ENCODE measurements around the gene KLHL29. TPM values are rescaled to one million over a fixed set of nuclear protein-coding genes. Genes with fewer than 3 reads are reported as not detected.

KLHL29 gene
- total RNA-seq, 1 experiment from 2014 or later = 16.7 TPM

- ChIA-PET RAD21 (ENCODE audit: low non-redundant PET in 1 of 2, low total read pairs in 2 of 2, uncharacterized antibody in 2 of 2, unreplicated experiment in 2 of 2) (no interaction called here), CTCF (no interaction called here)
Observed at GRCh38 chr2:23655934-23656596, 271.1 kb downstream of the KLHL29 start.

More at GRCh38 chr2:23655934-23656596, 271.1 kb downstream of the KLHL29 start:
- Histone ChIP-seq H3K27me3 (ENCODE audit: insufficient read depth, low read length) (no peaks in the 10 kb centered on the region), H3K9me3 (ENCODE audit: control insufficient read depth in 1 of 2, insufficient read depth in 1 of 2, low read depth in 1 of 2, low read length in 2 of 2) (no peaks in the 10 kb centered on the region), H2AFZ (ENCODE audit: low read depth, low read length, poor library complexity, severe bottlenecking) (no peak overlapping the region), H3K9ac (ENCODE audit: low read length) (no peak overlapping the region), H3K36me3 (ENCODE audit: control insufficient read depth in 1 of 2, insufficient read depth in 2 of 2, low read length in 2 of 2) (no peaks in the 10 kb centered on the region), H3K4me1 (ENCODE audit: control insufficient read depth in 1 of 2, insufficient read depth in 2 of 2, low read length in 2 of 2) (peaks cover 0 to 4% of the 10 kb centered on the region in 2 experiments; a peak in 1 of 4 replicates), H3K9me2 (ENCODE audit: insufficient read depth) (no peaks in the 10 kb centered on the region), H3K4me3 (replicated peaks in 1 of 2; ENCODE audit: low read depth in 1 of 2, low read length in 2 of 2) (no peak overlapping the region), H3K4me2 (ENCODE audit: low read length) (no peak overlapping the region), H4K20me1 (ENCODE audit: insufficient read depth) (no peaks in the 10 kb centered on the region), H3K27ac (ENCODE audit: low read depth, low read length) (no peak overlapping the region), H3K79me2 (ENCODE audit: insufficient read depth, low read length) (no peaks in the 10 kb centered on the region)
- TF ChIP-seq MAX (IDR thresholded peaks at IDR 0.05) (no peak), SIN3A (IDR thresholded peaks at IDR 0.05; ENCODE audit: low read depth) (no peak), ELF1 (IDR thresholded peaks at IDR 0.05; ENCODE audit: borderline replicate concordance, low read depth) (no peak), SRF (IDR thresholded peaks at IDR 0.05; ENCODE audit: low read depth) (no peak), EZH2phosphoT487 (IDR thresholded peaks at IDR 0.05; ENCODE audit: borderline replicate concordance) (no peak), POLR2AphosphoS5 (IDR thresholded peaks at IDR 0.05; ENCODE audit: low read depth, low read length) (no peak), CTCF (IDR thresholded peaks at IDR 0.05 in 2 of 3, conservative IDR thresholded peaks at IDR 0.05 in 1 of 3; ENCODE audit: borderline replicate concordance in 1 of 3, insufficient read depth in 1 of 3, low read depth in 2 of 3, low read length in 2 of 3) (no peak), POLR2A (IDR thresholded peaks at IDR 0.05; ENCODE audit: borderline replicate concordance, extremely low read depth, insufficient read depth, insufficient read length) (no peak), ZNF274 (IDR thresholded peaks at IDR 0.05; ENCODE audit: low read depth, low read length) (no peak), JUND (IDR thresholded peaks at IDR 0.05) (no peak), EZH2 (IDR thresholded peaks at IDR 0.05) (no peak), REST (IDR thresholded peaks at IDR 0.05; ENCODE audit: low read depth) (no peak), EGR1 (IDR thresholded peaks at IDR 0.05; ENCODE audit: low read depth) (no peak), FOSL1 (IDR thresholded peaks at IDR 0.05; ENCODE audit: low read depth) (no peak), CEBPB (IDR thresholded peaks at IDR 0.05; ENCODE audit: low read depth) (no peak), ZBTB33 (IDR thresholded peaks at IDR 0.05; ENCODE audit: extremely low read depth, insufficient replicate concordance, low read length) (no peak), YY1 (IDR thresholded peaks at IDR 0.05; ENCODE audit: extremely low read depth, insufficient replicate concordance, low read depth, low read length) (no peak), ZFX (IDR thresholded peaks at IDR 0.05) (no peak), TCF7L2 (IDR thresholded peaks at IDR 0.05; ENCODE audit: borderline replicate concordance, extremely low read depth, insufficient read depth, insufficient read length) (no peak)
- POLR2A ChIA-PET = no interaction called here
- ATAC-seq = no peak
- intact Hi-C loops (cut with micrococcal nuclease) = no loop called here
- BruUV-seq (replicated peaks) = no TSS peak
- no peak for DNase-seq (ENCODE audit: low read depth, low spot score)
